HCT116 (cell line): ENCODE data around the gene HOXA13. TPM values are rescaled to one million over a fixed set of nuclear protein-coding genes. Genes with fewer than 3 reads are reported as not detected.

Experiments
- ATAC-seq: fragments of 200-7000 bp; cut with Tn5 transposase; 2 replicates; pipeline ENCODE4 v1.9.1; 2020; ENCODE audit warnings: mild to moderate bottlenecking, moderate library complexity
- BruUV-seq: library from RNA; stranded (reverse); fragments of 400-500 nt; replicated peaks from 2 replicates; lab custom pipeline; 2021; lab: Mats Ljungman, UMichigan
- CTCF ChIA-PET: fragments of 300-600 bp; sonication (Branson Sonifier 250); formaldehyde crosslinking; loops from one replicate; lab custom pipeline; 2021; ENCODE audit warnings: antibody characterized with exemption; lab: Charles Lee
- POLR2A ChIA-PET: fragments of 300-600, 350-600 bp; sonication (Branson Sonifier 250); formaldehyde crosslinking; loops from one replicate; lab custom pipeline; 2021; ENCODE audit warnings: antibody characterized with exemption; lab: Charles Lee
- RAD21 ChIA-PET, 2 experiments: fragments of 300-600 bp; sonication (Branson Sonifier 250); formaldehyde crosslinking; loops; one replicate each; lab custom pipeline; 2023; ENCODE audit warnings: low total read pairs in 2 of 2; ENCODE audit not compliant: uncharacterized antibody in 2 of 2, unreplicated experiment in 2 of 2, low non-redundant PET in 1 of 2; lab: Charles Lee
- DNase-seq: peaks from one replicate; pipeline ENCODE4 v3.0.0-alpha.2; 2010; ENCODE audit warnings: low read depth, low spot score
- H2AFZ ChIP-seq: fragments of 200-600 bp; shearing (Covaris generic), sonication (generic); 2 replicates; pipeline ENCODE4 v1.6.1; 2017; ENCODE audit warnings: low read depth, mixed run types, mixed read lengths, antibody characterized with exemption, low read length; ENCODE audit not compliant: poor library complexity, severe bottlenecking
- H3K27ac ChIP-seq: 2 replicates; pipeline ENCODE4 v1.5.1; 2012; ENCODE audit warnings: low read depth, low read length
- H3K27me3 ChIP-seq: fragments of 200-600 bp; sonication (generic); 2 replicates; pipeline ENCODE4 v1.6.1; 2016; ENCODE audit warnings: mixed run types, low read length, mixed read lengths; ENCODE audit not compliant: insufficient read depth
- H3K36me3 ChIP-seq, 2 experiments: fragments of 200-500 bp in 1 of 2; fragments of 200-600 bp in 1 of 2; sonication (Bioruptor generic) in 1 of 2; sonication (generic) in 1 of 2; 2 replicates each; pipeline versions ENCODE4 v1.5.1 to v1.6.1; 2014 to 2016; ENCODE audit warnings: low read length in 2 of 2, inconsistent platforms in 1 of 2, mixed read lengths in 1 of 2, mixed run types in 1 of 2; ENCODE audit not compliant: insufficient read depth in 2 of 2, control insufficient read depth in 1 of 2
- H3K4me1 ChIP-seq, 2 experiments: fragments of 200-600 bp in 1 of 2; sonication (generic) in 1 of 2; 2 replicates each; pipeline versions ENCODE4 v1.5.1 to v1.6.1; 2012 to 2017; ENCODE audit warnings: low read length in 2 of 2, inconsistent platforms in 1 of 2, mild to moderate bottlenecking in 1 of 2, mixed read lengths in 1 of 2, mixed run types in 1 of 2, moderate library complexity in 1 of 2; ENCODE audit not compliant: insufficient read depth in 2 of 2, control insufficient read depth in 1 of 2
- H3K4me2 ChIP-seq: fragments of 200-600 bp; sonication (generic); 2 replicates; pipeline ENCODE4 v1.6.1; 2017; ENCODE audit warnings: mixed run types, low read length, mixed read lengths
- H3K4me3 ChIP-seq, 2 experiments: fragments of 200-600 bp in 1 of 2; sonication (generic) in 1 of 2; replicated peaks in 1 of 2; 2 replicates each; pipeline ENCODE4 v1.5.1; 2011 to 2016; ENCODE audit warnings: low read length in 2 of 2, control low read depth in 1 of 2, low read depth in 1 of 2, mild to moderate bottlenecking in 1 of 2, mixed read lengths in 1 of 2, mixed run types in 1 of 2
- H3K79me2 ChIP-seq: fragments of 200-600 bp; sonication (generic); 2 replicates; pipeline ENCODE4 v1.6.1; 2017; ENCODE audit warnings: mild to moderate bottlenecking, mixed run types, low read length, moderate library complexity, mixed read lengths; ENCODE audit not compliant: insufficient read depth
- H3K9ac ChIP-seq: fragments of 200-600 bp; sonication (generic); 2 replicates; pipeline ENCODE4 v1.6.1; 2016; ENCODE audit warnings: low read length, mixed read lengths
- H3K9me2 ChIP-seq: fragments of 200-600 bp; sonication (generic), shearing (Covaris generic); 2 replicates; pipeline ENCODE4 v1.6.1; 2017; ENCODE audit warnings: mixed run types, mild to moderate bottlenecking, moderate library complexity; ENCODE audit not compliant: insufficient read depth
- H3K9me3 ChIP-seq, 2 experiments: fragments of 200-500 bp in 1 of 2; fragments of 200-600 bp in 1 of 2; sonication (Bioruptor generic) in 1 of 2; sonication (generic) in 1 of 2; 2 replicates each; pipeline ENCODE4 v1.6.1; 2014 to 2017; ENCODE audit warnings: low read length in 2 of 2, mixed read lengths in 2 of 2, inconsistent platforms in 1 of 2, low read depth in 1 of 2, mild to moderate bottlenecking in 1 of 2, mixed run types in 1 of 2, moderate library complexity in 1 of 2; ENCODE audit not compliant: control insufficient read depth in 1 of 2, insufficient read depth in 1 of 2
- H4K20me1 ChIP-seq: fragments of 200-600 bp; sonication (generic), shearing (Covaris generic); 2 replicates; pipeline ENCODE4 v1.6.1; 2017; ENCODE audit warnings: mixed run types, mild to moderate bottlenecking, moderate library complexity; ENCODE audit not compliant: insufficient read depth
- CBX3 ChIP-seq: IDR thresholded peaks from 2 replicates; pipeline ENCODE4 v1.6.1; 2012; ENCODE audit warnings: low read depth
- EGR1 ChIP-seq: IDR thresholded peaks from 2 replicates; pipeline ENCODE4 v1.6.1; 2012; ENCODE audit warnings: low read depth
- FOSL1 ChIP-seq: IDR thresholded peaks from 2 replicates; pipeline ENCODE4 v1.6.1; 2012; ENCODE audit warnings: low read depth
- REST ChIP-seq: IDR thresholded peaks from 2 replicates; pipeline ENCODE4 v1.6.1; 2012; ENCODE audit warnings: low read depth
- SIN3A ChIP-seq: IDR thresholded peaks from 2 replicates; pipeline ENCODE4 v1.6.1; 2012; ENCODE audit warnings: low read depth
- ZFX ChIP-seq: fragments of 450-650 bp; IDR thresholded peaks from 2 replicates; pipeline ENCODE4 v1.6.1; 2017
- intact Hi-C: fragments of 100-400 bp; cut with micrococcal nuclease; formaldehyde crosslinking; loops from 2 replicates; pipeline ENCODE4 v1.10.0; 2022
- total RNA-seq: library from RNA; stranded (reverse); gene quantifications from one replicate; pipeline ENCODE4 v1.2.1, GENCODE V29; 2021; ENCODE audit not compliant: unreplicated experiment

Gene HOXA13
- total RNA-seq, 1 experiment from 2014 or later = 3.6 TPM

GRCh38 chr7:27219821-27220220 lies 19.9 kb upstream of the HOXA13 start (continued):
- TF ChIP-seq REST = no peak

- H3K36me3 ChIP-seq = no peaks in the 10 kb centered on the region
- no peak overlapping the region for H3K27ac ChIP-seq
- no peak overlapping the region for H3K4me2 ChIP-seq
- H3K4me3 ChIP-seq = no peak overlapping the region
- no peak for DNase-seq
- intact Hi-C loops = no loop called here
- no peak overlapping the region for H2AFZ ChIP-seq
- H3K9ac ChIP-seq = no peak overlapping the region
- H4K20me1 ChIP-seq = no peaks in the 10 kb centered on the region
- no peak for ATAC-seq
- H3K9me3 ChIP-seq = no peaks in the 10 kb centered on the region
- TF ChIP-seq EGR1 (no peak), REST (no peak), FOSL1 (no peak), CBX3 (no peak), SIN3A (no peak), ZFX (no peak)
- no TSS peak for BruUV-seq
- no peaks in the 10 kb centered on the region for H3K27me3 ChIP-seq
- H3K9me2 ChIP-seq = no peaks in the 10 kb centered on the region
- ChIA-PET RAD21 (no interaction called here), POLR2A (no interaction called here), CTCF (interaction anchor here (1.4 kb wide), 1 partner anchor 38 kb away, joined by 4 read pairs; no protein-coding TSS in a partner anchor)
- H3K4me1 ChIP-seq = no peaks in the 10 kb centered on the region
- H3K79me2 ChIP-seq = no peaks in the 10 kb centered on the region
These were observed 18.1 kb upstream of the HOXA13 start for GRCh38 chr7:27217951-27218350.
